GM12878 (cell line): ENCODE results near the gene PPIL6. TPM values are rescaled to one million over a fixed set of nuclear protein-coding genes. Genes with fewer than 3 reads are reported as not detected.

Experiments used
- ATAC-seq: fragments of 200-7000 bp; cut with Tn5 transposase; 3 replicates; pipeline ENCODE4 v1.9.1; 2020; ENCODE audit warnings: mild to moderate bottlenecking, moderate library complexity
- BruUV-seq: library from RNA; stranded (reverse); fragments of 400-500 nt; replicated peaks from 2 replicates; lab custom pipeline; 2021; lab: Mats Ljungman, UMichigan
- CTCF ChIA-PET: fragments of 300-600 bp; sonication (Branson Sonifier 250); formaldehyde crosslinking; extraction: SDS; loops from one replicate; lab custom pipeline; 2021; ENCODE audit warnings: inconsistent platforms; lab: Yijun Ruan, JAX
- POLR2A ChIA-PET: fragments of 350-600 bp; formaldehyde crosslinking; extraction: SDS; loops from one replicate; lab custom pipeline; 2021; ENCODE audit warnings: inconsistent platforms; lab: Charles Lee
- RAD21 ChIA-PET: fragments of 300-600 bp; sonication (Branson Sonifier 250); formaldehyde crosslinking; loops from one replicate; lab custom pipeline; 2023; ENCODE audit warnings: antibody characterized with exemption; ENCODE audit not compliant: unreplicated experiment; lab: Charles Lee
- SMC1A ChIA-PET: fragments of 300-600 bp; sonication (Branson Sonifier 250); formaldehyde crosslinking; loops from one replicate; lab custom pipeline; 2023; ENCODE audit not compliant: unreplicated experiment, uncharacterized antibody; lab: Charles Lee
- DNase-seq: peaks from one replicate; pipeline ENCODE4 v3.0.0-alpha.2; 2011; ENCODE audit warnings: low read depth, low spot score
- FAIRE-seq: peaks from 3 replicates; lab custom pipeline; 2011; peaks lifted over from hg19 to GRCh38; lab: Jason Lieb, UNC
- H2AFZ ChIP-seq: 2 replicates; pipeline ENCODE4 v1.6.0; 2011; ENCODE audit warnings: low read depth, low read length, control low read depth; ENCODE audit not compliant: control insufficient read depth
- H3K27ac ChIP-seq: 2 replicates; pipeline ENCODE4 v1.5.1; 2011; ENCODE audit warnings: control low read depth; ENCODE audit not compliant: control insufficient read depth, insufficient read depth
- H3K27me3 ChIP-seq, 2 experiments: replicated peaks in 1 of 2; 2 replicates each; pipeline versions ENCODE4 v1.6.0 to v1.6.1; 2011; ENCODE audit warnings: low read length in 1 of 2; ENCODE audit not compliant: control insufficient read depth in 2 of 2, insufficient read depth in 2 of 2
- H3K36me3 ChIP-seq, 2 experiments: 2 replicates each; pipeline ENCODE4 v1.5.1; 2011; ENCODE audit warnings: low read length in 1 of 2; ENCODE audit not compliant: control insufficient read depth in 2 of 2, insufficient read depth in 2 of 2
- H3K4me1 ChIP-seq: 2 replicates; pipeline ENCODE4 v1.6.1; 2011; ENCODE audit warnings: mild to moderate bottlenecking, low read length, moderate library complexity, mixed read lengths; ENCODE audit not compliant: control insufficient read depth, insufficient read depth
- H3K4me2 ChIP-seq: 2 replicates; pipeline ENCODE4 v1.6.0; 2011; ENCODE audit warnings: control low read depth; ENCODE audit not compliant: control insufficient read depth, insufficient read depth
- H3K4me3 ChIP-seq: fragments of 200-600 bp; sonication (generic); 2 replicates; pipeline ENCODE4 v1.5.1; 2016
- H3K79me2 ChIP-seq: 2 replicates; pipeline ENCODE4 v1.6.0; 2011; ENCODE audit warnings: low read length; ENCODE audit not compliant: control insufficient read depth, insufficient read depth
- H3K9ac ChIP-seq: 2 replicates; pipeline ENCODE4 v1.8.0; 2011; ENCODE audit warnings: low read length, control low read depth, mixed read lengths; ENCODE audit not compliant: control insufficient read depth, insufficient read depth
- H3K9me3 ChIP-seq: replicated peaks from 3 replicates; pipeline ENCODE4 v1.5.1; 2011; ENCODE audit warnings: mild to moderate bottlenecking, low read length; ENCODE audit not compliant: control insufficient read depth, insufficient read depth
- H4K20me1 ChIP-seq: 2 replicates; pipeline ENCODE4 v1.6.0; 2011; ENCODE audit not compliant: control insufficient read depth, insufficient read depth
- CUX1 ChIP-seq: IDR thresholded peaks from 2 replicates; pipeline ENCODE4 v1.6.1; 2012; ENCODE audit warnings: improper control_type of control experiment, low read depth, low read length; ENCODE audit not compliant: insufficient replicate concordance
- ESRRA ChIP-seq: IDR thresholded peaks from 2 replicates; pipeline ENCODE4 v1.6.1; 2012; ENCODE audit warnings: mild to moderate bottlenecking, low read length, improper control_type of control experiment
- IRF4 ChIP-seq: IDR thresholded peaks from 2 replicates; pipeline ENCODE4 v1.6.1; 2011; ENCODE audit warnings: low read depth, low read length
- MTA3 ChIP-seq: IDR thresholded peaks from 2 replicates; pipeline ENCODE4 v1.6.1; 2012; ENCODE audit warnings: low read length, inconsistent platforms, borderline replicate concordance
- SREBF1 ChIP-seq: IDR thresholded peaks from 2 replicates; pipeline ENCODE4 v1.6.1; 2012; ENCODE audit warnings: mild to moderate bottlenecking, low read length
- TARDBP ChIP-seq: IDR thresholded peaks from 2 replicates; pipeline ENCODE4 v1.6.1; 2016; ENCODE audit warnings: borderline replicate concordance
- WGBS: methylation state at CpG from one replicate; pipeline ENCODE4 v1.1.6; 2016; ENCODE audit warnings: low lambda C conversion rate; ENCODE audit not compliant: insufficient replicate concordance, insufficient coverage; ENCODE audit errors: missing lambda C conversion rate; 5-methylcytosine and 5-hydroxymethylcytosine counted together
- in situ Hi-C: fragments of 300-500 bp; cut with MboI; formaldehyde crosslinking; loops from 9 replicates; pipeline ENCODE4 v1.14.3; 2018; ENCODE audit warnings: mixed read lengths
- intact Hi-C: fragments of 100-400 bp; cut with micrococcal nuclease; formaldehyde crosslinking; loops from one replicate; pipeline ENCODE4 v1.14.2; 2022; ENCODE audit not compliant: unreplicated experiment
- polyA plus RNA-seq, 11 experiments: library from polyadenylated mRNA; depleted of rRNA in 4 of 11; unstranded in 6 of 11; stranded (reverse) in 5 of 11; fragments of >200 nt; fragmentation: Nextera tagmentation in 4 of 11; fragmentation: Illumina TruSeq in 1 of 11; extraction: Ambion mirVana in 4 of 11; extraction: Trizol in 1 of 11; gene quantifications; 1 replicate in 1 of 11; 2 replicates in 10 of 11; pipeline versions ENCODE4 v1.2.1 to v1.2.3, GENCODE V29; 2011 to 2016; ENCODE audit warnings: inconsistent platforms in 2 of 11, missing spikeins in 2 of 11, low read depth in 1 of 11
- total RNA-seq, 4 experiments: library from RNA; depleted of rRNA in 3 of 4; stranded (reverse); fragments of >200 nt in 3 of 4; fragmentation: Illumina TruSeq in 1 of 4; extraction: Trizol in 1 of 4; gene quantifications; 2 replicates each; pipeline versions ENCODE4 v1.2.1 to v1.2.3, GENCODE V29; 2013 to 2021

PPIL6 gene
- total and polyA plus RNA-seq, 10 of the 15 experiments (the other 5 are each of a cell fraction or from before 2014, with no cell fraction given), result 0.01 to 0.26 (median 0.12) TPM; not detected in 5

GRCh38 chr6:109477184-109477583 is 36.8 kb upstream of the PPIL6 start:
- H3K36me3 ChIP-seq, result peaks cover 0 to 29% of the 10 kb centered on the region in 2 experiments
- DNase-seq, result no peak
- ChIA-PET RAD21 (interaction anchor here (1.7 kb wide), 1 partner anchor 13 kb away, joined by 4 read pairs; no protein-coding TSS in a partner anchor), CTCF (interaction anchor here (2.0 kb wide), 1 partner anchor 13 kb away, joined by 4 read pairs; no protein-coding TSS in a partner anchor), POLR2A (interaction anchor here (0.6 kb wide), 1 partner anchor 20 kb away, joined by 3 read pairs; no protein-coding TSS in a partner anchor)
- H3K27ac ChIP-seq, result peak overlapping the region; percentile 64; the same call in 1 of the 2 replicates
- peaks cover 15% of the 10 kb centered on the region for H3K4me1 ChIP-seq
- 100% methylated on average over 2 of the region's 2 CpGs for WGBS
- H3K4me2 ChIP-seq, result peak overlapping the region; percentile 84
- H3K27me3 ChIP-seq, result no peaks in the 10 kb centered on the region
- ATAC-seq, result no peak
- peaks cover 74% of the 10 kb centered on the region for H3K79me2 ChIP-seq
- H2AFZ ChIP-seq, result no peak overlapping the region
- H3K9me3 ChIP-seq, result no peaks in the 10 kb centered on the region
- no peaks in the 10 kb centered on the region for H4K20me1 ChIP-seq
- TF ChIP-seq CUX1 (no peak), TARDBP (no peak), IRF4 (no peak), ESRRA (no peak), SREBF1 (no peak), MTA3 (no peak)
- TF ChIP-seq, all 136 proteins: peak for 0
- SMC1A ChIA-PET, result interaction anchor here (1.2 to 9.4 kb wide), 3 partner anchors 8 to 20 kb away, joined by 3 to 148 read pairs (median 14); partner anchors contain the start of gene MICAL1
- H3K9ac ChIP-seq, result no peak overlapping the region
- intact Hi-C loops (loop anchor here (10.0 kb wide), 1 partner anchor 708 kb away; the partner anchor contains the start of gene CDC40), in situ Hi-C loops (no loop called here)
- no TSS peak for BruUV-seq
- no peak for FAIRE-seq
- peak overlapping the region; percentile 56; the same call in 1 of the 2 replicates for H3K4me3 ChIP-seq
